H9 (cell line): ENCODE data around the gene MAP2. TPM values are rescaled to one million over a fixed set of nuclear protein-coding genes. Genes with fewer than 3 reads are reported as not detected.

Experiments used
- DNase-seq: peaks from one replicate; pipeline ENCODE4 v3.0.0-alpha.2; 2017
- H2AFZ ChIP-seq: one replicate; pipeline ENCODE4 v1.6.1; 2013; ENCODE audit warnings: mild to moderate bottlenecking, low read length, control low read depth, moderate library complexity
- H2AK5ac ChIP-seq: 2 replicates; pipeline ENCODE4 v1.6.1; 2013; ENCODE audit warnings: low read length, control low read depth, mixed read lengths; ENCODE audit not compliant: insufficient read length
- H2BK120ac ChIP-seq: one replicate; pipeline ENCODE4 v1.6.1; 2013; ENCODE audit warnings: low read depth, mild to moderate bottlenecking, low read length, control low read depth, inconsistent platforms; ENCODE audit not compliant: poor library complexity, severe bottlenecking
- H2BK12ac ChIP-seq: 2 replicates; pipeline ENCODE4 v1.6.1; 2013; ENCODE audit warnings: low read length, control low read depth, mixed read lengths, low read depth; ENCODE audit not compliant: insufficient read length
- H2BK15ac ChIP-seq: 2 replicates; pipeline ENCODE4 v1.6.1; 2013; ENCODE audit warnings: low read depth, low read length, control low read depth
- H2BK20ac ChIP-seq: one replicate; pipeline ENCODE4 v1.6.1; 2013; ENCODE audit warnings: low read depth, mild to moderate bottlenecking, low read length, control low read depth, inconsistent platforms; ENCODE audit not compliant: poor library complexity, severe bottlenecking
- H2BK5ac ChIP-seq: 2 replicates; pipeline ENCODE4 v1.6.1; 2013; ENCODE audit warnings: low read length, control low read depth, mixed read lengths; ENCODE audit not compliant: insufficient read length
- H3K14ac ChIP-seq: 2 replicates; pipeline ENCODE4 v1.6.1; 2013; ENCODE audit warnings: low read length, control low read depth; ENCODE audit not compliant: insufficient read depth
- H3K18ac ChIP-seq: 2 replicates; pipeline ENCODE4 v1.6.1; 2013; ENCODE audit warnings: low read depth, mild to moderate bottlenecking, mixed read lengths, low read length, control low read depth; ENCODE audit not compliant: insufficient read length
- H3K23ac ChIP-seq: 2 replicates; pipeline ENCODE4 v1.6.1; 2013; ENCODE audit warnings: low read length, control low read depth, mixed read lengths, low read depth; ENCODE audit not compliant: insufficient read length
- H3K23me2 ChIP-seq: 2 replicates; pipeline ENCODE4 v1.6.1; 2013; ENCODE audit warnings: low read depth, mild to moderate bottlenecking, mixed read lengths, low read length, control low read depth; ENCODE audit not compliant: insufficient read length, poor library complexity, severe bottlenecking
- H3K27ac ChIP-seq: 2 replicates; pipeline ENCODE4 v1.5.1; 2013; ENCODE audit warnings: low read length, control low read depth, mixed read lengths, low read depth; ENCODE audit not compliant: insufficient read length
- H3K27me3 ChIP-seq: 2 replicates; pipeline ENCODE4 v1.6.1; 2013; ENCODE audit warnings: low read length, control low read depth, inconsistent platforms; ENCODE audit not compliant: insufficient read depth
- H3K4ac ChIP-seq: 2 replicates; pipeline ENCODE4 v1.6.1; 2013; ENCODE audit warnings: low read depth, mild to moderate bottlenecking, control low read depth, inconsistent platforms, low read length, moderate library complexity
- H3K4me1 ChIP-seq: 2 replicates; pipeline ENCODE4 v1.6.1; 2013; ENCODE audit warnings: low read length, control low read depth, inconsistent platforms; ENCODE audit not compliant: insufficient read depth
- H3K4me2 ChIP-seq: 2 replicates; pipeline ENCODE4 v1.6.1; 2013; ENCODE audit warnings: low read length, control low read depth, mixed read lengths; ENCODE audit not compliant: insufficient read length, insufficient read depth
- H3K56ac ChIP-seq: 2 replicates; pipeline ENCODE4 v1.6.1; 2013; ENCODE audit warnings: low read depth, mild to moderate bottlenecking, mixed read lengths, low read length, control low read depth; ENCODE audit not compliant: insufficient read length
- H3K79me1 ChIP-seq: 2 replicates; pipeline ENCODE4 v1.6.1; 2013; ENCODE audit warnings: low read depth, mild to moderate bottlenecking, moderate library complexity, low read length, control low read depth, inconsistent platforms; ENCODE audit not compliant: insufficient read depth, poor library complexity, severe bottlenecking
- H3K79me2 ChIP-seq: 2 replicates; pipeline ENCODE4 v1.6.1; 2013; ENCODE audit warnings: low read length, control low read depth, inconsistent platforms; ENCODE audit not compliant: insufficient read depth
- H3K9ac ChIP-seq: 2 replicates; pipeline ENCODE4 v1.6.1; 2013; ENCODE audit warnings: low read length, control low read depth, mixed read lengths; ENCODE audit not compliant: insufficient read length; ENCODE audit errors: extremely low read depth
- H3K9me3 ChIP-seq: one replicate; pipeline ENCODE4 v1.6.1; 2013; ENCODE audit warnings: low read depth, low read length, inconsistent platforms; ENCODE audit not compliant: control insufficient read depth
- H3T11ph ChIP-seq: one replicate; pipeline ENCODE4 v1.6.1; 2013; ENCODE audit warnings: mild to moderate bottlenecking, low read length, control low read depth, inconsistent platforms
- H4K20me1 ChIP-seq: one replicate; pipeline ENCODE4 v1.6.1; 2013; ENCODE audit not compliant: control insufficient read depth, insufficient read length, insufficient read depth
- H4K5ac ChIP-seq: 2 replicates; pipeline ENCODE4 v1.6.1; 2013; ENCODE audit warnings: low read depth, mild to moderate bottlenecking, mixed read lengths, low read length, control low read depth; ENCODE audit not compliant: insufficient read length
- H4K8ac ChIP-seq: replicated peaks from 2 replicates; pipeline ENCODE4 v1.6.1; 2013; ENCODE audit warnings: low read length, control low read depth, mixed read lengths, low read depth; ENCODE audit not compliant: insufficient read length
- H4K91ac ChIP-seq: 2 replicates; pipeline ENCODE4 v1.6.1; 2013; ENCODE audit warnings: low read depth, mild to moderate bottlenecking, moderate library complexity, mixed read lengths, low read length, control low read depth; ENCODE audit not compliant: insufficient read length
- H3K27ac Mint-ChIP-seq, 3 experiments: 2 replicates in 2 of 3; 3 replicates in 1 of 3; pipeline ENCODE4 v1.8.0; 2020 to 2021; ENCODE audit warnings: mixed read lengths in 3 of 3, mild to moderate bottlenecking in 1 of 3, moderate library complexity in 1 of 3
- H3K27me3 Mint-ChIP-seq: 2 replicates; pipeline ENCODE4 v1.8.0; 2021; ENCODE audit warnings: low read depth, mild to moderate bottlenecking, moderate library complexity, mixed read lengths
- H3K36me3 Mint-ChIP-seq, 3 experiments: 2 replicates in 2 of 3; 3 replicates in 1 of 3; pipeline ENCODE4 v1.8.0; 2020 to 2021; ENCODE audit warnings: low read depth in 3 of 3, mixed read lengths in 3 of 3; ENCODE audit not compliant: insufficient read depth in 1 of 3
- H3K4me1 Mint-ChIP-seq, 2 experiments: 2 replicates each; pipeline ENCODE4 v1.8.0; 2020; ENCODE audit warnings: mixed read lengths in 2 of 2
- H3K4me3 Mint-ChIP-seq, 2 experiments: 2 replicates in 1 of 2; 3 replicates in 1 of 2; pipeline ENCODE4 v1.8.0; 2020 to 2021; ENCODE audit warnings: mild to moderate bottlenecking in 2 of 2, mixed read lengths in 2 of 2, moderate library complexity in 1 of 2
- H3K9me3 Mint-ChIP-seq, 2 experiments: 2 replicates in 1 of 2; 3 replicates in 1 of 2; pipeline ENCODE4 v1.8.0; 2020; ENCODE audit warnings: mild to moderate bottlenecking in 2 of 2, mixed read lengths in 2 of 2, moderate library complexity in 1 of 2
- CTCF ChIP-seq: fragments of 200-600 bp; sonication (generic); conservative IDR thresholded peaks from 3 replicates; pipeline ENCODE4 v1.8.0; 2021; ENCODE audit warnings: antibody characterized with exemption, mild to moderate bottlenecking
- WGBS: extraction: QIAGEN DNeasy Blood & Tissue Kit; methylation state at CpG from one replicate; pipeline ENCODE4 v1.1.7; 2013; ENCODE audit warnings: missing lambda C conversion rate, low lambda C conversion rate, mixed read lengths; ENCODE audit not compliant: insufficient read length; ENCODE audit errors: extremely low coverage; 5-methylcytosine and 5-hydroxymethylcytosine counted together
- total RNA-seq: library from RNA; stranded (reverse); gene quantifications from 2 replicates; pipeline ENCODE4 v1.2.1, GENCODE V29; 2021

MAP2 gene
- total RNA-seq, 1 experiment from 2014 or later: 0.87 TPM

GRCh38 chr2:209685963-209686362 lies 262.1 kb downstream of the MAP2 start:
- Histone ChIP-seq H3K4me2 (no peak overlapping the region), H2BK5ac (no peak overlapping the region), H3K27ac (no peak overlapping the region), H2AFZ (no peak overlapping the region), H3T11ph (no peak overlapping the region), H3K18ac (no peak overlapping the region), H4K8ac (no peak overlapping the region), H3K79me2 (no peaks in the 10 kb centered on the region), H2BK120ac (no peak overlapping the region), H3K27me3 (no peaks in the 10 kb centered on the region), H3K9me3 (no peaks in the 10 kb centered on the region), H3K14ac (no peak overlapping the region), H2BK12ac (no peak overlapping the region), H3K79me1 (no peaks in the 10 kb centered on the region), H4K5ac (no peak overlapping the region), H3K56ac (no peak overlapping the region), H4K20me1 (no peaks in the 10 kb centered on the region), H3K23me2 (no peaks in the 10 kb centered on the region), H4K91ac (no peak overlapping the region), H2BK15ac (no peak overlapping the region), H3K9ac (no peak overlapping the region), H3K4me1 (peaks cover 2% of the 10 kb centered on the region; the same call in 1 of the 2 replicates), H3K4ac (no peak overlapping the region), H2AK5ac (no peak overlapping the region), H3K23ac (no peak overlapping the region), H2BK20ac (no peak overlapping the region)
- peaks cover 16% of the 10 kb centered on the region in 2 experiments for H3K4me1 Mint-ChIP-seq
- no peak overlapping the region for H3K4me3 Mint-ChIP-seq
- H3K27me3 Mint-ChIP-seq: peaks cover 2% of the 10 kb centered on the region; the same call in 1 of the 2 replicates
- no peaks in the 10 kb centered on the region for H3K36me3 Mint-ChIP-seq
- DNase-seq: no peak
- H3K9me3 Mint-ChIP-seq: no peaks in the 10 kb centered on the region
- TF ChIP-seq CTCF: no peak
- no peak overlapping the region for H3K27ac Mint-ChIP-seq
- WGBS: no CpG with 5 or more reads among the region's 4 CpGs
